GM18520 (cell line): ENCODE results near the gene MACO1.

Source experiments
- ATAC-seq: cut with Tn5 transposase; IDR thresholded peaks from one replicate; pipeline ENCODE4 v1.9.1; 2021; ENCODE audit not compliant: unreplicated experiment

The MACO1 gene

DNA sequence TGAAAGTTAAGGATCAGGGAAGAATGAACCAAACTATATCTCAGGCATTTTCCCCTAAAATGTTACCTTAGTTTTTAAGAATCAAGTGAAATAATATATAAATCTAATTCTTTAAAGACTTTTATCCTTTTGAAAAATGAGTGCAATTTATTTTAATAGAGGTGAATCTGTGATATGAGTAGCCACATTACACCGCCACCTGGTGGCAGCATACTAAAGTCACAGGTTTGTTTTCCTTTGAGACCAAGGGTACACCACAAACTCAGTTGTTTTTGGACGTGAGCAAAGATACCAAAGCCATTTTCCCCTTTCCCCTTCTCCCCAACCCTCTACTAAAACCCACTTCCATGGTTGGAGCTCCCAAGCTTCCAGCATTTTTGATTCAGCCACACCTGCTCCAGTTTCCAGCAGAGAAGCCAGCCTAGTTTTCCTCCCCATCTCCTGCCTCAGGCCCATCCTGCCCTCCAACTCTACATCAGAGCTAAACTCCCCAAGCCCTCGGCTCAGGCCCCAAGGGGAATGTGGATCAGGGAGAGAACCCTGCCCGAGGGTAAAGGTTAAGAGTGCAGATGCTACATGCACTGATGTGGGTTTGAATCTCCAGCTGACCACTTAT lies 89.9 kb downstream of the MACO1 start:
- ATAC-seq = no peak

DNA sequence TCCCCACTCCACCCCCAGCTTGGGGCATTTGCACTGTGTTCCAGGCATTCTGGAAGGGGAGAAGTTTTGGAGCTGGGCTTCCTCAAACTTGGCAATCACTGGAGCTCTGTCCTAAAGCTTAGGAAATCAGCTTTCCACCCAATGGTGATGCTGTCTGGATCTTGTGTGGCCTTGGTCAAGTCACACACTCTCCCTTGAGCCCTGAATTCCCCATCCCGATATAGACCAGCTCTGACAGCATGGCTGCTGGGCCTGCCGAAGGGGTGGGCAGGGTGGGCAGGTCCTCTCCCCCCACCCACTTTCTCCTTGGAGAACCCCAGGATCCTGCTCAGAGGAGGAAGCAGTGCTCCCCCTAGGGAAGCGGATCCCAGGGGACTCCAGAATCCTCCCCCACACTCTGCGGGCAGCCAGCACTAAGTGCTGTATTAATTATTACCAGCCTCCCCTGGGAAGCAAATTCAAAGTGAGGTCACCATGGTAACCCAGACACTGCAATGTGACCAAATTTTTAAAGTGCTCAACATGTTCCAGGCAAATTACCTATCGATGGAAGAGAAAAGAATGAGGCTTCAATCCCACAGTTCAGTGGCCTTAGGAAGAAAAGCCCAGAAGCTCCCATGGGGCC lies 91.4 kb downstream of the MACO1 start:
- no peak for ATAC-seq

DNA sequence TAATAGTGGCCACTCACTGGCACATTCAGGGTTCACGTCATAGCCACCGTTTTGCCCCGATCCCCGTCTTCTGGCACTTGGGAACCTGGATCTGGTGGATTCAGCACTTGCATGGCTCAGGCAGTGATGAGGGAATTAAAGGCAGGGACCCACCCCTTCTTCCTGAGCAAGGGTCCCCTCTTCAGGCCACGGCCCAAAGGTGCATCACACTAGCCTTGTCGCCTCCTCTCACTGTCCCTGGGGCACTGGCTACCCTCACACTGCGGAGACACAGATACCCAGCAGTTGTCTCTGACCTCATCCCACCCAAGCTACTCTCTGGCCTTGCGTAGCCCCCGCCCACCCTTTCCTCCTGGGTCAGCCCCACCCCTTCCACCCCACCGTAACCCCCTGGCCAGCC lies 92.8 kb downstream of the MACO1 start:
- no peak for ATAC-seq

DNA sequence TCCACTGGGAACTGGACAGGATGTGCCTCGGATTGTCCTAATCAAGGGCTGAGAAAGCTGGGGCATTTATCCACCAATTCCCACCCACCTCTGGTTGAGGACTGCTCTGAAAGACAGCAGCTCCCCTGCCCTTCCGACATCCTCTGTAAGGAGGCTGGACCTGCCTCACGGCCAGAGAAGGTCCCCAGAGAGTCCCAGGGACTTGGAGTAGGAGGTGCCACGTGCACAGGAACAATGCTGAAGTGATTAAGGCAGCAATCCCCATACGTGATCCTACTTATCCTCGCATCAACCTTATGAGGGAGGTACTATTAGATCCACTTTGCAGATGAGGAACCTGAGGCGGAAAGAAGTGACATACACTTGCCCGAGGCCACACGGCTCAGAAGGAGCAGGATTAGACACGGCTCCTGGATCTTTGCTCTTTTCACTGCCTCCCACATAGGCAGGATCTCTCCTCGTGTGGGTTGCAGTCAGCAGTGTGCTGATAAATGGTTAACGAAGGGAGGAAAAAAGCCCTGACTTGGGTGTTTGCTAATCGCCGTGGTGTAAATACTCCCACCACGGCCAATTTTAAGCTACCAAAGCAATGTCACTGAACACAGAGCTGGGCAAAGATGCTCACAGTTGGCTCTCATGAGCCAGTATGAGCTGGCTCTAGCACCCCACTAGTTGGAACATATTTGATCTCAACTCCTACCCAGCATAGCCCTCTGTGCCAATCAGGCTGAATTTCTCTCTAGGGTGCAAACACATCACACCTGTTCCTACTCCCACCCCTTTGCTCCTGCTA lies 94.1 kb downstream of the MACO1 start:
- no peak for ATAC-seq

DNA sequence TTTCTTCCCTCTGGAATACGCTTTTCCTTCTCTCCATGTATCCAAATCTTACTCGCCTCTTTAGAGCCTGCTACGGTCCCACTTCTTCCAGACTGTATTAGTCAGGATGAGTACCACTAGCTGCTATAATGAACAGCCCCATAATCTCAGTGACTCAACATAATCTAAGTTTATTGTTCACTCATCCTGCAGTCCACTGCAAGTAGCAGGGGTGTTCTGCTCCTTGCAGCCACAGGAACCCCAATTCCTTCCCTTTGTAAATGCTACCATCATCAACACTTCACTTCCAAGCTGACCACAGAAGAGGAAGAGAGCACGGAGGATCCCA lies 94.6 kb downstream of the MACO1 start:
- ATAC-seq = no peak

DNA sequence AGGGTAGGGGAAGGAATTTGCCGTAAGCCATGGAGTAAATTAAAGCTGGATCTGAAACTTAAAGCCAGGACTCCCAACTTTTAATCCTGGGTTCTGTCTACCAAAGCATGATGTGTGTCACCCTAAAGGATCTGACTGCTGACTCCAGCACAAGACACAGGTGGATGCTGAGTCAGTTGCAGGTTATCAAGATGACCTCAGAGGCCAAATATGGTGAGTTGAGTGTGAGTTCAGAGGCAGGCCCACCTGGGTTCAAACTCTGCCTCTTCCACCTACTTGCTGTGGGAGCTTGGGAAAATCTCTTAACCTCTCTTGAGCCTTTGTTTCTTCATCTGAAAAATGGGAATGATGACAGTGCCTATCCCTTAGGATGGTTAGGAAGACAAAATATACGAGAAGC lies 96.1 kb downstream of the MACO1 start:
- no peak for ATAC-seq

DNA sequence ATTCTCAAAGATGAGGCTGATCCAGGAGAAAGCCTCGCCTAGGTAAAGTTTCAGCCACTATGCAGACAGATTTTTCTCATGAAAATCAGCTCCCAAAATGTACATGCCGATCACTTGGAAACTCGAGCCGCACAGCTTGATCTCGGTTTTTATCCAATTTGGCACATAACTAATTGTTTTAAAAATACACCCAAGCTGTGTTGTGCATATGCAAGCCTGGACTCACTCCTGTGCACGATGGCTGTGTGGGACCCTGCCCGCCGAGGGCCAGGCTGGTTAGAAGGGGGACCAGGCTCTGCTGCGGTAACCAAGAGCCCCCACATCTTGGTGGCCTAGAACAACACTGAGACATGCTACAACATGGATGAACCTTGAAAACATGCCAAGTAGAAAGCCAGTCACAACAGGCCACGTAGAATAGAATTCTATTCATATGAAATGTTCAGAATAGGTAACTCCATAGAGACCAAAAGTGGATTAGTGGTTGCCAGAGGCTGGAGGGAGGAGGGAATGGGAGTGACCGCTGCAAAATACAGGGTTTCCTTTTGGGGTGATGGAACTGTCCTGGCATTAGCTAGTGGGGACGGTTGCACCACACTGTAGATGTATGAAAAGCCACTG lies 96.6 kb downstream of the MACO1 start:
- ATAC-seq = no peak

DNA sequence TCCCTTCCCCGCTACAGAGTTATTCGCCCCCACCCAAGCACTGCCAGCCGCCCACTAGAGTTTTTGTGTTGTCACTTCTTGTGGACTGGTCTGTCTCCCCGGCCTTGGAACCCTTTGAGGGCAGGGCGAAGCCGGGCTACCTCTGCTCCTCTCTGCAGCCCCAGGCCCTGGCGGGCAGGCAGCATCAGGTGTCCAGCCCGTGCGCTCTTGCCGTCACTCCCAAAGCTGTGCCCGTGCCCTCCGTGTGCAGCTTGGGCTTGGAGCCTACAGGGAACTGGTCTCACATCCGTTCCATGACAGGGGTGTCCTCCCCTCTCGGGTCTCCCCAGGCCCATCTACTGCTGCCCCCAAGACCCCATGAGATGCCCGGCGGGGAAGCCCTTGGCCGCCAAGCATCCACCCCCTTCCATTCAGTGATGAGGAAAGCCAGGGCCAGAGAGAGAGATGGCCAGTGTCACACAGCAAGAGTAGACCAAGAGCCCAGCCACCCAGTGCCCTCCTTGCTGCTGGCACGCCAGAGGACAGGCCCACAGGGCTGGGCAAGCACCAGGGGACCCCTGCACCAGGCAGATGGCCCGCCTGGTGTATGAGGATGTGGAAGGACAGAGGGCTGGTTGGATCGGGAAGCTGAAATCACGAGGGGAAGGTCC lies 97.4 kb downstream of the MACO1 start:
- no peak for ATAC-seq

DNA sequence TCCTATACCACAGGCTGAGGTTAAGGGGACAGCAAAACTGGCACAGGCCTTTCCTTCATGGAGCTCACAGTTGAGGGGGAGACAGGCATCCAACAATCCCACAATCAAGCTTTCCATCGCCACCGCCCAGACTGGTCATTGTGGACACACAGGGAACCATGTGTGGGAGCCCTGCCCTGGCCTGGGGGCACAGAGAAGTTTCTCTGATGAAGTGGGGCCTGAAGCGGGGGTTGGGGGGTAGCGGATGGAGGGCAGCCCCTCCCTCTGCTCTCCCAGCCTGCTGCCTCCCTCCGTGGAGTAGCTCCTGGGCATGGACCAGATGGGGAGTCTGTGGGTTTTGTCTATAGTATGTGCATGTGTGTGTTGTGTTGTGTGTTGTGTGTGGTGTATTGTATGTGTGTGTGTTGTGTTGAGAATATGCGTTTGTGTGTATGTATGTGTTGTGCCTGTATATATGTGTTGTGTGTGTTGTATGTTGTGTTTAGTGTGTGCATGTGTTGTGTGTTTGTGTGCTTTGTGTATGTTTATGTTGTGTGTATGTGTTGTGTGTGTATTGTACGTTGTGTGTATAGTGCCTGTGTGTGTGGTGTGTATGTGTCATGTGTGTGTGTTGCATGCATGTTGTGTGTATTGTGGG lies 98.3 kb downstream of the MACO1 start:
- ATAC-seq = no peak

DNA sequence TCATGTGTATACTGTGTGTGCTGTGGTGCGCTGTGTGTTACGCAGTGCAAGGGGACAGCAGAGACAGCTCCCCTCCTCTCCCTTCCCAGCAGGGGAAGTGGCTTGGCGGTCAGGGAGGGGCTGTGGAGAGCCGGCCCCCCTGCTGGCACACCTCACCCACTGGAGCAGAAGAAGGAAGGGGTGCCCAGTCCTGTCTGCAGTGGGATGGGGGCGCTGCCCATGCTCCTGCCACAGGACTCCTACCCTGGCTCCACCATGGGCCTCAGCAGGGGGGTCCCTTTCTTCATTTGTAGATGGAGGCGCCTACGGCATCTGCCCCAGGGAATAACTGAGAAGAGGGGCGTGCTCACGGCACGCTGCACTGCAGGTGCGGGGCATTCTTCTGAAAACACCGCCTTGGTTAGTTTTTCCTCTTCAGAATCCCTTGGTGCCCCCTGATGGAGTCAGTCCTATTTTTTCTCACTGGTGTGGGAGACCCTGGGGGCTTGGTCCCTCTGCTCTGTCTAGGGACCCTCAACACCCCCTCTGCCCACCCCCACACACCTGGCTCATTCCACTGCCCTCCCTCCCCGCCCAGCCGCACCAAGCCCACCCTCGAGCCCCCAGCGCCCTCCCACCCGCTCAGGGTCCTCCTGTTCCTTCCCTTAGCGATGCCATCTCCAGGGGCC lies 99.0 kb downstream of the MACO1 start:
- ATAC-seq = no peak

DNA sequence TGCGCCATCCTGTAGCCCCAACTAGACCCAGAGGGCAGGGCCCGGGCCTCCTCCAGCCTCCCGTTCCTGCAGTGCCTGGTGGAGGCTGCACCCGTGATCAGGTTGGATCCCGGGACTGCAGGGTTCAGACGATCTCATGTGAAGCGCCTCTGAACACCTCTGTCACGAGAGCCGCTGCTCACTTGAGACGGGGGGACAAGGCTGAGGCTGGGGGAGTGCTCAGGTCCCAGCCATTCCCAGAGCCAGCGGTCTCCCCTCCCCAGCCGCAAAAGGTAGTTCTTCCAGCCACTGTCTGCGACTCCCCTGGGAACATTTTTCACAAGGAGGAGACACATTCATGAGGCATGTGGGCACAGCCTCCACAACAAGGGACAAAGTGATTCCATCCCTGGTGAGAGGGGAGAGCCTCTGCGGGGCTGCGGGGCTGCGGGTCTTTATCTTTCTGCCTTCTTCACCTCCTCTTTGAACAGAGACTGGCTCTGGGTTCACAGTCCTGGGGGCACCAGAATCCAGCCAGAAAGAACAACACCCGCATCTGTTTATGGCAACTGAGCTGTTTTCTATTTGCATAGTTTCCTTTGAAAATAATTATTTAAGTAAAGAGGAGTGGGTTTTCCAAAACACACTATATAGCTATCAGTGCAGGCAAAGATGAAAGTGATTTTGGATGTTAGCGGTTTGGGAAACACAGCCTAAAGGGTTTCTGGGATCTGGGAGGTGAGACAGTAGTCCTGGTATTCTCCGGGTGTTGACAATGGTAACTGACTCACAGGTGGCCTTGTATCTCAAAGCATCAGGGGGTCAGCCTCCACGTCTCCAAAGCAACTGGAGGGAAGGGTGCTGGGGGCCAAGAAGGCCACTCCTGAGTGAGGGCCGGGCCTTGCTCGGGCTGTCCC lies 99.7 kb downstream of the MACO1 start:
- no peak for ATAC-seq

DNA sequence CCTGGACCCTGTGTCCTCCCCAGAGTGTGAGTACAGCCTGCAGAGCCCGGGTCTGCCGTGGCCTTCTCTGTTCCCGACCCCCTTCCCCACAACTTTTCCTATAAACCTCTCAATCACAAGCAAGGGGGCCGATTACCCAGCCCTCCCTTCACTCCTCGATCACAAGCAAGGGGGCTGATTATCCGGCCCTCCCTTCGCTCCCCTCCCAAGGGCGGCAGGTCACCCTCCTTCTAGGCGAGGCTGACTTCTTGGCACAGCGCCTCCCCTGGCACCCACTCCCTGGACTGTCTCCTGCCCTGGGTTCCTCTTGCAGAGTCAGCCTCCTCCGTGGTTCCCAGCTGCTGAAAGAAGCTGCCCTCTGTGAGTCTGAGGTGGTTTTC lies 100.4 kb downstream of the MACO1 start:
- ATAC-seq = no peak

DNA sequence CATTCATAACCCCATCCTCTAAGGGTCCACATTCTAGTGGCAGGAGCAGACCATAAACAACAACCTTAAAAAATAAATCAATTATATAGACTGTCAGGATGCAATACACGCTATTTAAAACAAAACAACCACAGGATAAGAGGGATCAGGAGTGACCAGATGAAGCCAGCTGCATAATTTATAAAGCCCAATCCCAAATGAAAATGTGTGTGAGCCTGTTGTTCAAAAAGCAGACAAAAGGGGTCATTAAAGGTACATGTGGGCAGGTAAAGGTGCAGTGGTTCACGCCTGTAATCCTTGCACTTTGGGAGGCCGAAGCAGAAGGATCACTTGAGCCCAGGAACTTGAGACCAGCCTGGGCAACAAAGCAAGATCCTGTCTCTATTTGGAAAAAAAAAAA lies 102.3 kb downstream of the MACO1 start:
- ATAC-seq = no peak

DNA sequence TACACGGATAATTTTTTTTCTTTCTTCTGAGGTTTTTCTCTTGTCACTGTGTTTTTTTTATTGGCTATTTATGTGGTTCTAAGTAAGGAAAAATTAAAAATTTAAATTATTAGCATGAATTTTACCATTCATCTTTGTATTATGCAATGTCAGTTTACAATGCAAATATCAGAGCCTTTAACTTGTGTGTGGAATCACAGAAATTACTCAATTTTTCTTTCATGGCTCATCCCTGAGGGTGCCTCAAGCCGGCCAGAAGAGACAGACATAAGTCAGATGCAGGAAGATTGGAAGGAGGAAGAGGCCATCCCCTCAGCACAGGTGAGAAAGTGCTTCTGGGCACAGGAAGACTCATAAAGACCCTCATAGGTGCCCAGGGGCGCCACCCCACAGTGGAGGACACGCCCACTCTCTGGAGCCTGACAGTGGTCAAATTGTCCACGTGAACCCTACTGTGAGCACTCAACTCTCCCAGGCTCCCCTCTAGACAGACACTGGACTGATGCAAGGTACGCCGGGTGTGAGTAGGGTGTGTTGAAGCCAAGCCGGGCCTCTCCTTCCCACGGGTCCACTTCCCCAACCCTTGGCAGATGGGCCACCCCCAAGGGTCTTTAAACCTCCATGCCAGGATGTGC lies 103.2 kb downstream of the MACO1 start:
- no peak for ATAC-seq

DNA sequence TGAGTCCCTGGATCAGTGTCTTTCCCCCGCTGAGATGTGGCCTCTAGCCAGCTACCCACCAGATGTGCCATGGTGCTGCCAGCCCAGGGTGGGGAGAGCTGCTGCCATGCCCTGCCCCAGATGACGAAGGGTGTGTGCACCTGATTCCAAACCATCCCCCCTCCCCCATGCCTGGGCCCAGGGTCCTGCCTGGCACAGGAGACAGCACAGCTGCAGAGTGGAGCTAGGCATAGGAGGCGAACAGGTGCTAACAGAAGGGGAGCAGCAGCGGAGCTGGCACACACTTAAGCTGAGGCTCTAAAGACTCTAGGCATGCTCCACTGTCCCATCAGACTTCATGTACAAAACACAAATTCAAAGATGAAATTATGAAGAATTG lies 103.7 kb downstream of the MACO1 start:
- ATAC-seq = no peak

DNA sequence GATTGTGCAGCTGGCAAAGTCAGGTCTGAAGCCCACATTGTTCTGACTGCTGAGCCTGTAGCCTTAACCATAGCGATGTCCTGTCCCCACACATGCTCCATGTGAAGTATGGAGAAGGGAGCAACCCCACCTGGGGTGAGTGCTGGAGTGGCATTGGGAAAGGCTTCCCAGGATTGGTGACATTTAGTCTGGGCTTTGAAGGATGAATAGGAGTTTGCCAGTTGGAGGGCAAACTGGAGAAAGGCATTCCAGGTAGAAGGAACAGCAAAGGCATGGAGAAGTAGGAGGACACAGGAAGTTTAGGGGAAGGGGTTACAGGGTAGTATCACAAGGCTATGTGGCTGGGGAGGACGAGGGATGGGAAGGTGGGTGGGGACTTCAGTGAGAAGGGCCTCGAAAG lies 105.4 kb downstream of the MACO1 start:
- ATAC-seq = no peak

DNA sequence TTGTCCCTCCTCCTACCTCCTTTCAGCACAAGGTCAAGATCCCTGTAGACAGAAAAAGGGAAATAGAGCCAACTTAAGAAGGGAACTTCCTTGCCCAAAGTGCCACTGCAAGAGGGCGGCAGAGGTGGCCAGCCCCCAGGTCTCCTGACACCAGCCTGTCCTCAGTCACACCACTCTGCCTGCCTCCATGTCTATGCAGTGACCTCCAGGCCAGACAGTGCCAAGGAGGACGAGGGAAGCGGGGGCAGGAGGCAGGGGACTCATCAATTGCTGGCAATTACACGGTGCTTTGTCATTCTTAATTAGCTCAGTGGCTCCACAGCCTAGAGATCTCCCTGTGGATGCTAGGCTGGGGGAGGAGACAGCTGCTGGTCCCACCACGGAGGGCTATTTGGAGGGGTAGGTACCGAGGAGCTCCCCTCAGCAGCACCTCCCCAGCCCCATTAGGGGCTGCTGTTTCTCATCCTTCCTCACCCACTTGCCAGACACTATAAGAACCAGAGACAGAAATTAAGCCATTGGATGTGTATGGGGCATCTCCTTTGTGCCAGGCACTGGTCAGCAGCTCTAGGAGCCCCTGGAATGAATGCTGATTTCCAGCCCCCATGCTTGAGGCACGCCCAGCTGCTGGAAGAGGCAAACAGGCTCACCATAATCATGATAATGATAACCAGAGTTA lies 106.6 kb downstream of the MACO1 start:
- ATAC-seq = no peak

DNA sequence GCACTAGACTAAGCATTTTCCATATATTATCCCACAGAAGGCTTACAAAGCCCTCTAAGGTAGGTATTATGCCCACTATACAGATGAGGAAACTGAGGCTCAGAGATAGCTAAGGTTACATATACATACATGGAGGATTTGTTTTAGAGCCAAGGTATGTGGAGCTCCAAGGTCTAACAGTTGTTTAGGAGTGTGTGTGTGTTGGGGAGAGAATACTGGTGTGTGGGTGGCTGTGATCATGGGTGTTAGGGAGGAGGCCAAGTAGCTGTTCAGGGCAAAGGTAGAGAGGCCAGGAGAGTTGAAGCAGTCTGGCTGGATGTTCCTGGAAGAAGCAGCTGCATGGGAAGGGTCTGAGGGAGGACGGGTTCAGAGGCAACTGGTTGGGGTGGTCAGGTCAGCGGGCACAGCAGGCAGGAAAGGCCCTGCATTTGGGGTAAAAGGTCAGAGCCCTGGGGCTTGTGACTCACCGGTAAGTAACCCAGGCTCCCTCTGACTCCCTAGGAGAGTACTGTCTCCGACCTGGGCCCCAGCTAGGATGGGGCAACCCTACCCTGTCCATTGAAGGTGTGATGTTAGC lies 107.6 kb downstream of the MACO1 start:
- no peak for ATAC-seq
